Fibroblast of lung (primary cell): ENCODE measurements around the gene LYZL6. TPM values are rescaled to one million over a fixed set of nuclear protein-coding genes. Genes with fewer than 3 reads are reported as not detected.

ENCODE experiments used
- DNase-seq, 2 donors: peaks; one replicate each; pipeline versions ENCODE4 v3.0.0 to v3.0.0-alpha.2; 2010; ENCODE audit warnings: low read depth in 2 of 2
- H2AFZ ChIP-seq: 2 replicates; pipeline ENCODE4 v1.5.1; 2012; ENCODE audit warnings: low read length, control low read depth, inconsistent platforms
- H3K27ac ChIP-seq: 2 replicates; pipeline ENCODE4 v1.5.1; 2011; ENCODE audit warnings: low read length, control low read depth; ENCODE audit not compliant: insufficient read depth
- H3K27me3 ChIP-seq: 2 replicates; pipeline ENCODE4 v1.5.1; 2011; ENCODE audit warnings: mild to moderate bottlenecking, low read length; ENCODE audit not compliant: control insufficient read depth, insufficient read depth
- H3K36me3 ChIP-seq: 2 replicates; pipeline ENCODE4 v1.5.1; 2011; ENCODE audit warnings: low read length; ENCODE audit not compliant: control insufficient read depth, insufficient read depth
- H3K4me1 ChIP-seq: 2 replicates; pipeline ENCODE4 v1.5.1; 2011; ENCODE audit warnings: low read length; ENCODE audit not compliant: control insufficient read depth, insufficient read depth; ENCODE audit errors: extremely low read depth
- H3K4me2 ChIP-seq: 2 replicates; pipeline ENCODE4 v1.5.1; 2011; ENCODE audit warnings: low read length, control low read depth; ENCODE audit not compliant: insufficient read depth; ENCODE audit errors: extremely low read depth
- H3K4me3 ChIP-seq, 4 experiments: fragments of 200-600 bp in 1 of 4; sonication (generic) in 1 of 4; replicated peaks in 1 of 4; 2 replicates each; pipeline ENCODE4 v1.5.1; 2011 to 2016; ENCODE audit warnings: low read length in 4 of 4, low read depth in 3 of 4, mild to moderate bottlenecking in 3 of 4, control low read depth in 2 of 4, inconsistent platforms in 1 of 4, mixed read lengths in 1 of 4; ENCODE audit not compliant: insufficient read depth in 1 of 4; ENCODE audit errors: control extremely low read depth in 1 of 4
- H3K79me2 ChIP-seq: 2 replicates; pipeline ENCODE4 v1.5.1; 2012; ENCODE audit warnings: mild to moderate bottlenecking, low read length, inconsistent platforms; ENCODE audit not compliant: control insufficient read depth, insufficient read depth
- H3K9ac ChIP-seq: 2 replicates; pipeline ENCODE4 v1.5.1; 2011; ENCODE audit warnings: mild to moderate bottlenecking, low read length, control low read depth; ENCODE audit not compliant: insufficient read depth
- H3K9me3 ChIP-seq: 2 replicates; pipeline ENCODE4 v1.5.1; 2012; ENCODE audit warnings: low read depth, low read length; ENCODE audit not compliant: control insufficient read depth, insufficient read depth
- H4K20me1 ChIP-seq: 2 replicates; pipeline ENCODE4 v1.5.1; 2011; ENCODE audit warnings: low read length; ENCODE audit not compliant: control insufficient read depth, insufficient read depth; ENCODE audit errors: extremely low read depth
- CTCF ChIP-seq, 2 donors: IDR thresholded peaks in 1 of 2; conservative IDR thresholded peaks in 1 of 2; 1 replicate in 1 of 2; 2 replicates in 1 of 2; pipeline ENCODE4 v1.5.1; 2011 to 2012; ENCODE audit warnings: low read length in 2 of 2, control low read depth in 1 of 2, inconsistent platforms in 1 of 2, low read depth in 1 of 2, mild to moderate bottlenecking in 1 of 2
- EZH2 ChIP-seq: IDR thresholded peaks from 2 replicates; pipeline ENCODE4 v1.5.1; 2012; ENCODE audit warnings: low read length, control low read depth, mild to moderate bottlenecking; ENCODE audit errors: missing control alignments
- polyA plus RNA-seq, 2 donors: library from polyadenylated mRNA; depleted of rRNA in 1 of 2; stranded (reverse) in 1 of 2; unstranded in 1 of 2; fragments of >200 nt; gene quantifications; 2 replicates each; pipeline ENCODE4 v1.2.1, GENCODE V29; 2011 to 2012; ENCODE audit warnings: missing spikeins in 1 of 2
- total RNA-seq: library from RNA; depleted of rRNA; stranded (reverse); fragments of >200 nt; gene quantifications from 2 replicates; pipeline ENCODE4 v1.2.1, GENCODE V29; 2014

The LYZL6 gene
- total and polyA plus RNA-seq, 2 donors (not counting 1 experiment from before 2014, with no cell fraction given) = not detected

- Histone ChIP-seq H4K20me1 (no peaks in the 10 kb centered on the region), H3K4me3 (no peak overlapping the region), H3K4me1 (no peaks in the 10 kb centered on the region), H2AFZ (no peak overlapping the region), H3K79me2 (no peaks in the 10 kb centered on the region), H3K27me3 (no peaks in the 10 kb centered on the region), H3K27ac (no peak overlapping the region), H3K36me3 (no peaks in the 10 kb centered on the region), H3K9ac (no peak overlapping the region), H3K9me3 (no peaks in the 10 kb centered on the region), H3K4me2 (no peak overlapping the region)
- TF ChIP-seq EZH2 (no peak), CTCF (conservative IDR thresholded peaks at IDR 0.05 in 1 of 2, IDR thresholded peaks at IDR 0.05 in 1 of 2; ENCODE audit: low read depth in 1 of 2, low read length in 2 of 2) (no peak)
- DNase-seq = no peak
Observed at GRCh38 chr17:35936063-35936462, 7.5 kb downstream of the LYZL6 start.

- H3K4me1 ChIP-seq = no peaks in the 10 kb centered on the region
- H3K9ac ChIP-seq = no peak overlapping the region
- no peaks in the 10 kb centered on the region for H3K27me3 ChIP-seq
- H4K20me1 ChIP-seq = no peaks in the 10 kb centered on the region
- H3K4me3 ChIP-seq = no peak overlapping the region
- no peaks in the 10 kb centered on the region for H3K79me2 ChIP-seq
- DNase-seq = peak in 1 of 2 donors; percentile 19
- TF ChIP-seq EZH2 (no peak), CTCF (conservative IDR thresholded peaks at IDR 0.05 in 1 of 2, IDR thresholded peaks at IDR 0.05 in 1 of 2; ENCODE audit: low read depth in 1 of 2, low read length in 2 of 2) (no peak)
- no peak overlapping the region for H2AFZ ChIP-seq
- no peak overlapping the region for H3K27ac ChIP-seq
- H3K4me2 ChIP-seq = no peak overlapping the region
- no peaks in the 10 kb centered on the region for H3K9me3 ChIP-seq
- no peaks in the 10 kb centered on the region for H3K36me3 ChIP-seq
Observed at GRCh38 chr17:35934760-35935159, 8.8 kb downstream of the LYZL6 start.

GRCh38 chr17:35932586-35932985 is 10.9 kb downstream of the LYZL6 start:
- no peak overlapping the region for H3K4me2 ChIP-seq
- TF ChIP-seq CTCF (conservative IDR thresholded peaks at IDR 0.05 in 1 of 2, IDR thresholded peaks at IDR 0.05 in 1 of 2; ENCODE audit: low read depth in 1 of 2, low read length in 2 of 2) = no peak
- TF ChIP-seq EZH2 = no peak
- no peak overlapping the region for H3K4me3 ChIP-seq
- DNase-seq = peak in 1 of 2 donors; percentile 59
- H3K9ac ChIP-seq = no peak overlapping the region
- no peaks in the 10 kb centered on the region for H4K20me1 ChIP-seq
- no peaks in the 10 kb centered on the region for H3K36me3 ChIP-seq
- H3K27me3 ChIP-seq = no peaks in the 10 kb centered on the region
- H3K79me2 ChIP-seq = no peaks in the 10 kb centered on the region
- H3K9me3 ChIP-seq = no peaks in the 10 kb centered on the region
- no peak overlapping the region for H3K27ac ChIP-seq
- H2AFZ ChIP-seq = no peak overlapping the region
- H3K4me1 ChIP-seq = no peaks in the 10 kb centered on the region
